Mucosa of stomach (tissue), 1 donor: ENCODE results near the gene SCAMP3.

Source experiments
- H3K27me3 ChIP-seq: one replicate; pipeline ENCODE4 v1.7.0; 2013; ENCODE audit warnings: mild to moderate bottlenecking, low read length; ENCODE audit not compliant: control insufficient read depth, insufficient read depth
- H3K36me3 ChIP-seq: one replicate; pipeline ENCODE4 v1.7.0; 2013; ENCODE audit warnings: low read length; ENCODE audit not compliant: control insufficient read depth, insufficient read depth
- H3K4me1 ChIP-seq: one replicate; pipeline ENCODE4 v1.7.0; 2013; ENCODE audit warnings: mild to moderate bottlenecking, low read length; ENCODE audit not compliant: control insufficient read depth, insufficient read depth
- H3K4me3 ChIP-seq: one replicate; pipeline ENCODE4 v1.7.0; 2013; ENCODE audit warnings: low read length
- H3K9ac ChIP-seq: one replicate; pipeline ENCODE4 v1.7.0; 2013; ENCODE audit warnings: mild to moderate bottlenecking, low read length, moderate library complexity
- H3K9me3 ChIP-seq: one replicate; pipeline ENCODE4 v1.7.0; 2013; ENCODE audit warnings: mild to moderate bottlenecking, low read length, moderate library complexity; ENCODE audit not compliant: control insufficient read depth
- donor health status: Pancreatic carcinoma.

The SCAMP3 gene

GRCh38 chr1:155261852-155262673 lies at the start of gene SCAMP3:
Gene SCAMP3 (minus strand): TSS chr1:155262360. CDS start chr1:155262151, 209 bp downstream.
- Histone ChIP-seq H3K9ac (peak within 1 kb of the TSS; percentile 78), H3K4me3 (peak within 1 kb of the TSS; percentile 85), H3K27me3 (no peaks in the 10 kb centered on the region), H3K4me1 (peaks cover 16% of the 10 kb centered on the region), H3K9me3 (no peaks in the 10 kb centered on the region), H3K36me3 (peaks cover 15% of the 10 kb centered on the region)

GRCh38 chr1:155309423-155310021 lies 47.4 kb upstream of the SCAMP3 start:
- H3K36me3 ChIP-seq = no peaks in the 10 kb centered on the region
- no peaks in the 10 kb centered on the region for H3K27me3 ChIP-seq
- H3K4me3 ChIP-seq = peak overlapping the region; percentile 96
- H3K9ac ChIP-seq = peak overlapping the region; percentile 91
- peaks cover 28% of the 10 kb centered on the region for H3K4me1 ChIP-seq
- no peaks in the 10 kb centered on the region for H3K9me3 ChIP-seq

- H3K9ac ChIP-seq = peak within 1 kb of the TSS; percentile 91
- no peaks in the 10 kb centered on the region for H3K27me3 ChIP-seq
- peaks cover 28% of the 10 kb centered on the region for H3K4me1 ChIP-seq
- peak within 1 kb of the TSS; percentile 96 for H3K4me3 ChIP-seq
- no peaks in the 10 kb centered on the region for H3K9me3 ChIP-seq
- no peaks in the 10 kb centered on the region for H3K36me3 ChIP-seq
These were observed 46.6 kb upstream of the SCAMP3 start, which contains the start of gene FDPS for GRCh38 chr1:155308493-155309422. Gene FDPS (plus strand): TSS chr1:155308866. CDS start chr1:155309790, 924 bp downstream.

GRCh38 chr1:155307247-155307740 lies 45.1 kb upstream of the SCAMP3 start:
- no peak overlapping the region for H3K4me3 ChIP-seq
- no peaks in the 10 kb centered on the region for H3K27me3 ChIP-seq
- H3K9me3 ChIP-seq = no peaks in the 10 kb centered on the region
- H3K36me3 ChIP-seq = no peaks in the 10 kb centered on the region
- no peak overlapping the region for H3K9ac ChIP-seq
- H3K4me1 ChIP-seq = peaks cover 28% of the 10 kb centered on the region

GRCh38 chr1:155305881-155306391 lies 43.8 kb upstream of the SCAMP3 start:
- Histone ChIP-seq H3K4me3 (no peak overlapping the region), H3K9me3 (no peaks in the 10 kb centered on the region), H3K4me1 (peaks cover 24% of the 10 kb centered on the region), H3K27me3 (no peaks in the 10 kb centered on the region), H3K36me3 (no peaks in the 10 kb centered on the region), H3K9ac (no peak overlapping the region)

GRCh38 chr1:155304558-155305063 lies 42.5 kb upstream of the SCAMP3 start:
- Histone ChIP-seq H3K27me3 (no peaks in the 10 kb centered on the region), H3K9me3 (no peaks in the 10 kb centered on the region), H3K36me3 (no peaks in the 10 kb centered on the region), H3K9ac (no peak overlapping the region), H3K4me3 (no peak overlapping the region), H3K4me1 (peaks cover 12% of the 10 kb centered on the region)

GRCh38 chr1:155301342-155301841 lies 39.2 kb upstream of the SCAMP3 start, which contains the start of gene PKLR:
Gene PKLR (minus strand): TSS chr1:155301438. CDS start chr1:155301395, 43 bp downstream.
- Histone ChIP-seq H3K9me3 (no peaks in the 10 kb centered on the region), H3K9ac (no peak within 1 kb of the TSS), H3K4me1 (no peaks in the 10 kb centered on the region), H3K36me3 (no peaks in the 10 kb centered on the region), H3K27me3 (peaks cover 10% of the 10 kb centered on the region), H3K4me3 (no peak within 1 kb of the TSS)

GRCh38 chr1:155300553-155301329 lies 38.6 kb upstream of the SCAMP3 start:
- H3K9ac ChIP-seq = no peak overlapping the region
- no peak overlapping the region for H3K4me3 ChIP-seq
- H3K36me3 ChIP-seq = no peaks in the 10 kb centered on the region
- H3K9me3 ChIP-seq = no peaks in the 10 kb centered on the region
- peaks cover 17% of the 10 kb centered on the region for H3K27me3 ChIP-seq
- H3K4me1 ChIP-seq = no peaks in the 10 kb centered on the region

- Histone ChIP-seq H3K9me3 (no peaks in the 10 kb centered on the region), H3K4me3 (no peak overlapping the region), H3K27me3 (peaks cover 24% of the 10 kb centered on the region), H3K4me1 (no peaks in the 10 kb centered on the region), H3K36me3 (no peaks in the 10 kb centered on the region), H3K9ac (no peak overlapping the region)
These were observed 37.9 kb upstream of the SCAMP3 start for GRCh38 chr1:155300024-155300423.

GRCh38 chr1:155297384-155297783 lies 35.2 kb upstream of the SCAMP3 start:
- H3K27me3 ChIP-seq = peaks cover 36% of the 10 kb centered on the region
- H3K4me1 ChIP-seq = no peaks in the 10 kb centered on the region
- no peak overlapping the region for H3K4me3 ChIP-seq
- H3K9me3 ChIP-seq = no peaks in the 10 kb centered on the region
- H3K9ac ChIP-seq = no peak overlapping the region
- no peaks in the 10 kb centered on the region for H3K36me3 ChIP-seq
